H7 (cell line): Measurements from ENCODE around the gene TAL2. TPM values are rescaled to one million over a fixed set of nuclear protein-coding genes. Genes with fewer than 3 reads are reported as not detected.

ENCODE experiments used
- DNase-seq: peaks from one replicate; pipeline ENCODE4 v3.0.0; 2012
- H3K27me3 ChIP-seq: 2 replicates; pipeline ENCODE4 v1.6.0; 2011; ENCODE audit warnings: mild to moderate bottlenecking, low read length; ENCODE audit not compliant: control insufficient read depth, insufficient read depth
- H3K36me3 ChIP-seq: replicated peaks from 2 replicates; pipeline ENCODE4 v1.5.1; 2011; ENCODE audit warnings: low read length; ENCODE audit not compliant: control insufficient read depth, insufficient read depth
- H3K4me3 ChIP-seq: 2 replicates; pipeline ENCODE4 v1.5.1; 2011; ENCODE audit warnings: low read depth, mild to moderate bottlenecking, control low read depth, low read length, moderate library complexity; ENCODE audit not compliant: insufficient read depth
- total RNA-seq: library from RNA; depleted of rRNA; stranded (reverse); fragments of >200 nt; shearing (Covaris generic); gene quantifications from 2 replicates; pipeline ENCODE4 v1.2.3, GENCODE V29; 2014; rRNA removed

The TAL2 gene
- total RNA-seq, result not detected in 2 replicates

DNA sequence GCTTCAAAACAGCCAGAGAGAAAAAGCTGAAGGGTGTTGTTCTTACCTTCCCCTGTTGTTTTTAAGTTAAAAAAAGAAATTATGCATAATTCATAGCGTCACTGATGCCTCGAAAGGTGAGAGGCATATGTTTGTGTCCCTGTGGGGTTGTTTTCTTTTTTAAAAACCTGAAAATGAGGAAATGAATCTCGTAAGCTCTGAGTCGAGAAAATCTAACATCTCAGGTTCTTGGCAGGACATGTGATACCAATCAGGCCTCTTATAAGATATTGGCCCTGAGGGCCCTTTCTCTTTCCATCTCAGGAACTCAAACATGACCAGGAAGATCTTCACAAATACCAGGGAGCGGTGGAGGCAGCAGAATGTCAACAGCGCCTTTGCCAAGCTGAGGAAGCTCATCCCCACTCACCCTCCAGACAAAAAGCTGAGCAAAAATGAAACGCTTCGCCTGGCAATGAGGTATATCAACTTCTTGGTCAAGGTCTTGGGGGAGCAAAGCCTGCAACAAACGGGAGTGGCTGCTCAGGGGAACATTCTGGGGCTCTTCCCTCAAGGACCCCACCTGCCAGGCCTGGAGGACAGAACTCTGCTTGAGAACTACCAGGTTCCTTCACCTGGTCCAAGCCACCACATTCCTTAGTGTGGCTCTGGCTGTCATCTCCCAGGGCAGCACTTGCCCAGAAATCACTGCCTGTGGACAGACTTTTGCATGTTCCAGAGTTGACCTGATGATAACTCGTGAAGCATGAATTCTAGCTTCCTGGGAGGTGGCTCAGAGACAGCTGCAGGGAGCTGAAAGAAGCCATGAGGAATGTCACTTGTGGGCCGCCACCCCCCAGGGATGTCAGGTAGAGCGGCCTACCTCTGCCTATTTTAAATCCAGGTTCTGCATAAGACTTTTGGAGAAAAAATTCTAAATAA is at the start of gene TAL2:
TSS of gene TAL2 (plus strand) at position 274 of the 921 bp plus-strand sequence. CDS start at position 314, 40 bp downstream.
- H3K4me3 ChIP-seq, result no peak within 1 kb of the TSS
- H3K36me3 ChIP-seq, result no peaks in the 10 kb centered on the region
- peaks cover 9% of the 10 kb centered on the region; the same call in 1 of the 2 replicates for H3K27me3 ChIP-seq
- DNase-seq, result no peak

DNA sequence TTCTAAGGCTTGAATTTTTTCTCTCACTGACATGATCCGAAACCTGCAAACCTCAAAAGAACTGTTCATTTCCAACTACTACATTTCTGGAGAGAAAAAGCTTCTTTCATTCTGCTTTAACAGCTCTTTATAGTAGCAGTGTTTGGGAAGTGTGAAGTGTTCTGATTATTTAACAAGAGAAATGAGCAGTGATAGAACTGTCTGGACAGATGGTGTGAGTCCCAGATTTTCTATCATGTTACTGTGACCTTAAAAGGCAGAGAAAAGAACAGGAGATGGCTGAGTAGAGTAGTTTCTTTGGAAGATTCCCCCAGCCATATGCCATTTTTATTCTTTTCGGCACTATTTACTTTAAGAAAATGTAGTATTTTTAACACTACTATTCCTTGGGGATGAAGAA is 41.3 kb upstream of the TAL2 start:
- Histone ChIP-seq H3K4me3 (no peak overlapping the region), H3K27me3 (no peaks in the 10 kb centered on the region), H3K36me3 (no peaks in the 10 kb centered on the region)
- no peak for DNase-seq

DNA sequence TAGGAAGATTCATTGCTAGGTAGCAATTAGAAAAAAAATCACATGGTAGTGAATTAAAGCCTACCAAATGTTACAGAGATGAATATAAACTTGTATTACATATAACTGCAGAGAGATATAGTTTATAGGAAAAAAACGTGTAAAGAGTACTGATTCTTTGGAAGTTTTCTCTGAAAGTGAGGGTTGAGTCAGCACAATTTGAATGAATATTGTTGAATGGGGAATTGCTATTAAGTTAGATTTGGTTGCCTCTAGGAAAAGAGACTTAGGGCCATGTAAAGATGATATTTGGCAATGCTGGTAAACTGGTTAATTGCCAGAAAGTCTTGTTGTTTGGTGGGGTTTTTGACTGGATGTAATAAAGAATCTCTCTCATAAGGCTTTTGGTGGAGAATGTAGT is 37.2 kb upstream of the TAL2 start:
- Histone ChIP-seq H3K36me3 (no peaks in the 10 kb centered on the region), H3K4me3 (no peak overlapping the region), H3K27me3 (no peaks in the 10 kb centered on the region)
- DNase-seq, result no peak

DNA sequence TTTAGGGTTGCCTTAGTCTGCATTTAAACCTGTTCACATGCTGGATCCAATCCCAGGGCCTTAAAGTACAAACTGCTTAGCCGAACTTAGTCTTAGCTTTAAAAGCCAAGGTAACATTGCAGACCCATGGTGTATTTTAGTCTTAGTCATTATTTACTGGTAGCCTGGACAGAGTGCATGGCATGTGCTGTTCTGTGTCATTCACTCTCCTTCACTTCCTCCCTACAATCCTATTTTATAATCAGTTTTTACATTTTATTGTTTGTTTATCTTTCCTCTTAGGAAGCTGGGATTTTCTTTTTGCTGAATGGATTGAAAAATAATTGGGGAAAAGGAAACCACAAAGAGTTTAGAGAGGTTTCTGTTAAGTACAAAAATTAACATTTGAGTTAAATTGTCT is 29.4 kb upstream of the TAL2 start:
- no peak for DNase-seq
- no peaks in the 10 kb centered on the region for H3K27me3 ChIP-seq
- no peak overlapping the region for H3K4me3 ChIP-seq
- no peaks in the 10 kb centered on the region; the same call in 1 of the 2 replicates for H3K36me3 ChIP-seq

GRCh38 chr9:105633411-105633810 is 28.8 kb upstream of the TAL2 start:
- no peaks in the 10 kb centered on the region for H3K27me3 ChIP-seq
- no peak for DNase-seq
- no peaks in the 10 kb centered on the region; the same call in 1 of the 2 replicates for H3K36me3 ChIP-seq
- H3K4me3 ChIP-seq, result no peak overlapping the region

- DNase-seq, result no peak
- H3K36me3 ChIP-seq, result no peaks in the 10 kb centered on the region; the same call in 1 of the 2 replicates
- no peak overlapping the region for H3K4me3 ChIP-seq
- no peaks in the 10 kb centered on the region for H3K27me3 ChIP-seq
Observed at GRCh38 chr9:105636331-105636730, 25.9 kb upstream of the TAL2 start.

DNA sequence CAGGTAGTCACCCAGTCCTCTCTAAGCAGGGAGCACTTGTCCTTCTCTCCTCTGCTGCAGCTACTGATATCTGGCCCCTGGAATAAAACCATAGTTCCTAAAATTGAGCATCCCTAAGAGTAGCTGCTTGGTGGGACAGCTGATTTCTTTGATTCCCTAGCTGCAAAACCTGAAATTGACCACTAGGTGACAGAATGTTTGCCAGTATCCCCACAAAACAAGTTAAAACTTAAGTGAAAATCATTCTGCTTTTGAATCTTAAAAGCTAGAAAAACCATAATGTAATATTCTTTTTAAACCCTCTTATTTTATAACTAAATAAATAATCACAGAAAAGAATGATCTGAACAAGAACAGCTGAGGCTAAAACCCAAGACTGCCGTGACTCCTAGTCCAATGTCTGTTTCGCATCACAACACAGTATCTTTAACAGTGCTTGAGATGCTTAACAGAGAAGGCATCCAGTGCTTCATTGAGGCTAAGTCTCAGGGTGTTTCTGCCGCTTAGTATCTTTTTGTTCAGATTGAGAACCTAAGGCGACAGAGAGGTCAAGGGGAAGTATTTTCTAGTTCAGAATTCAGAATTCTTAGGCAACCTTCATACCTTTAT is 24.4 kb upstream of the TAL2 start:
- no peaks in the 10 kb centered on the region; the same call in 1 of the 2 replicates for H3K36me3 ChIP-seq
- DNase-seq, result no peak
- H3K4me3 ChIP-seq, result no peak overlapping the region
- H3K27me3 ChIP-seq, result no peaks in the 10 kb centered on the region

GRCh38 chr9:105639936-105640335 is 22.3 kb upstream of the TAL2 start:
- no peak for DNase-seq
- Histone ChIP-seq H3K36me3 (no peaks in the 10 kb centered on the region), H3K4me3 (no peak overlapping the region)

DNA sequence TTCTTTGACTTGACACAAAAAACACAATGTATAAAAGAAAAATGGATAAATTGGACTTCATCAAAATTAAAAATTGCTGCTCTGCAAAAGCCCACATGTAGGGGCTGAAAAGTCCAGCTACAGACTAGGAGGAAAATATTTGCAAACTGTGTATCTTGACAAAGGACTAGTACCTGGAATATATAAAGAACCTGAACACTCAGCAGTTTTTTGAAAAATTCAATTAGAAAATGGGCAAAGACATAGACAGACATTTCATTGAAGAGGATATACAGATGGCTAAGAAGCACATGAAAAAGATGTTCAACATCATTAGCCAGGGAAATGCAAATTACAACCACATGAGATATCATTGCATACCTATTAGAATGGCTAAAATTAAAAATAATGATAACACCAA is 18.5 kb upstream of the TAL2 start:
- no peaks in the 10 kb centered on the region for H3K36me3 ChIP-seq
- no peak for DNase-seq
- no peaks in the 10 kb centered on the region for H3K27me3 ChIP-seq
- no peak overlapping the region for H3K4me3 ChIP-seq

More at GRCh38 chr9:105639936-105640335, 22.3 kb upstream of the TAL2 start:
- H3K27me3 ChIP-seq, result no peaks in the 10 kb centered on the region

DNA sequence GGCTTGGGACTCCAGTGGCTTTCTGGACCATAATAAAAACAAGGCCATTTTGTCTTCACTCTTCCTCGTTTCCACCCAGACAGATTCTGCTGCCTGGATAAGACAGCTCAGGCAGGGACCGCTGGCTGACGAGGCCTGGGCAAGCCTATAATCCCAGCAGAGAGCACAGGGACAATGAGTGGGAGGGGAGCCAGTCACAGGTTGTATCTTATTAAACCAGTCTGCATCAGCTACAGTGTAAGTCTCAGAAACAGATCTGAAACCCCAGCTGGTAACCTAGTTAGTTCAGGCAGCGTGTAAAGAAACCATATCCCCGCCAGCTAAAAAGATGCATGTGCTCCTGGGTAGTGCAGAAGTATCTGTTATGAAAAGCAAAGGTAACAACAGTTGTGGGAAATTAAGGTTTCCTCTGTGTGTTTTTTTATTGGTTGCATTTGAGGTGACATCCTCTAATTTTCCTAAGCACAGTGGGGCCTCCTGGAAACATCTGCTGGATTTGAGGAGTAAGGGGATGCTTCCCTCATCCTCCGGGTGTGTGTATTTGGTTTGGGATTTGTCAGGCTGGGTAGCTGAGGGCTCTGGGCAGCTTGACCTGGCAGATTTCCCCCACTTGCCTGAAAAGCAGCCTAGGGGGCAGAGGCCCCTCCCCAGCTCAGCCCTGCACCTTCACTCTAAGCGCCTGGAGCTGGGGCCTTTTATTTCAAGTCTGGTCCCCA is 15.2 kb upstream of the TAL2 start:
- no peaks in the 10 kb centered on the region for H3K36me3 ChIP-seq
- H3K27me3 ChIP-seq, result no peaks in the 10 kb centered on the region; the same call in 1 of the 2 replicates
- H3K4me3 ChIP-seq, result no peak overlapping the region
- DNase-seq, result no peak

- Histone ChIP-seq H3K36me3 (no peaks in the 10 kb centered on the region), H3K4me3 (no peak overlapping the region), H3K27me3 (no peaks in the 10 kb centered on the region; the same call in 1 of the 2 replicates)
- peak; percentile 57 for DNase-seq
Observed at GRCh38 chr9:105647595-105648349, 14.5 kb upstream of the TAL2 start.

- peaks cover 28% of the 10 kb centered on the region for H3K27me3 ChIP-seq
- H3K36me3 ChIP-seq, result no peaks in the 10 kb centered on the region
- peak; percentile 57 for DNase-seq
- H3K4me3 ChIP-seq, result no peak overlapping the region
Observed at GRCh38 chr9:105651806-105652205, 10.5 kb upstream of the TAL2 start.

- Histone ChIP-seq H3K4me3 (peak overlapping the region; percentile 58), H3K36me3 (no peaks in the 10 kb centered on the region), H3K27me3 (peaks cover 44% of the 10 kb centered on the region)
- DNase-seq, result peak; percentile 89
Observed at GRCh38 chr9:105656131-105656921, 5.9 kb upstream of the TAL2 start.
